ENCODE data around the gene SLC29A2.
"Not testable (repeated sequence)": the region's sequence is repeated elsewhere in the genome, so short reads cannot be mapped to it uniquely, and the experiment has no call there.

Gene SLC29A2

GRCh38 chr11:66321606-66322005 is 50.0 kb downstream of the SLC29A2 start:
- Histone ChIP-seq H3K9ac (no peak overlapping the region), H2AFZ (ENCODE audit: low read depth) (no peak overlapping the region), H3K27ac (no peak overlapping the region), H3K79me2 (ENCODE audit: insufficient read depth, low read depth) (no peaks in the 10 kb centered on the region), H3K36me3 (ENCODE audit: insufficient read depth) (no peaks in the 10 kb centered on the region), H3K4me2 (no peak overlapping the region), H3K27me3 (ENCODE audit: insufficient read depth, low read depth) (no peaks in the 10 kb centered on the region), H3K4me3 (IDR thresholded peaks at IDR 0.05; ENCODE audit: insufficient read depth, low read depth, low read length) (no peak overlapping the region), H3K4me1 (ENCODE audit: low read depth, poor library complexity, severe bottlenecking) (peaks cover 4% of the 10 kb centered on the region), H4K20me1 (ENCODE audit: insufficient read depth) (no peaks in the 10 kb centered on the region)
- no peak for TF ChIP-seq CTCF (conservative IDR thresholded peaks at IDR 0.05; ENCODE audit: low read depth, low read length)

- H3K27me3 ChIP-seq (ENCODE audit: insufficient read depth, low read depth); H3K79me2 ChIP-seq (ENCODE audit: insufficient read depth, low read depth); H3K9ac ChIP-seq; H3K36me3 ChIP-seq (ENCODE audit: insufficient read depth); H3K4me1 ChIP-seq (ENCODE audit: low read depth, poor library complexity, severe bottlenecking); H3K27ac ChIP-seq; H2AFZ ChIP-seq (ENCODE audit: low read depth); H3K4me2 ChIP-seq; H3K4me3 ChIP-seq (IDR thresholded peaks at IDR 0.05; ENCODE audit: insufficient read depth, low read depth, low read length); H4K20me1 ChIP-seq (ENCODE audit: insufficient read depth): not testable (repeated sequence)
Observed at GRCh38 chr11:66320748-66321147, 50.8 kb downstream of the SLC29A2 start.

- H3K9ac ChIP-seq; H3K79me2 ChIP-seq (ENCODE audit: insufficient read depth, low read depth); H3K27me3 ChIP-seq (ENCODE audit: insufficient read depth, low read depth); H3K4me1 ChIP-seq (ENCODE audit: low read depth, poor library complexity, severe bottlenecking); H2AFZ ChIP-seq (ENCODE audit: low read depth); H3K4me3 ChIP-seq (IDR thresholded peaks at IDR 0.05; ENCODE audit: insufficient read depth, low read depth, low read length); H4K20me1 ChIP-seq (ENCODE audit: insufficient read depth); H3K36me3 ChIP-seq (ENCODE audit: insufficient read depth); H3K4me2 ChIP-seq; H3K27ac ChIP-seq: not testable (repeated sequence)
Observed at GRCh38 chr11:66320289-66320688, 51.3 kb downstream of the SLC29A2 start.

GRCh38 chr11:66318600-66318970 is 53.0 kb downstream of the SLC29A2 start:
- no peak overlapping the region for H3K4me3 ChIP-seq (IDR thresholded peaks at IDR 0.05; ENCODE audit: insufficient read depth, low read depth, low read length)

GRCh38 chr11:66317723-66318599 is 53.6 kb downstream of the SLC29A2 start:
- Histone ChIP-seq H3K36me3 (ENCODE audit: insufficient read depth) (no peaks in the 10 kb centered on the region), H3K4me1 (ENCODE audit: low read depth, poor library complexity, severe bottlenecking) (peaks cover 4% of the 10 kb centered on the region), H3K4me3 (IDR thresholded peaks at IDR 0.05; ENCODE audit: insufficient read depth, low read depth, low read length) (no peak overlapping the region), H3K27me3 (ENCODE audit: insufficient read depth, low read depth) (peaks cover 2% of the 10 kb centered on the region; the same call in 1 of the 2 replicates), H3K9ac (no peak overlapping the region), H2AFZ (ENCODE audit: low read depth) (no peak overlapping the region), H3K4me2 (no peak overlapping the region), H3K79me2 (ENCODE audit: insufficient read depth, low read depth) (no peaks in the 10 kb centered on the region), H4K20me1 (ENCODE audit: insufficient read depth) (no peaks in the 10 kb centered on the region), H3K27ac (no peak overlapping the region)
- no peak for TF ChIP-seq CTCF (conservative IDR thresholded peaks at IDR 0.05; ENCODE audit: low read depth, low read length)

More at GRCh38 chr11:66318600-66318970, 53.0 kb downstream of the SLC29A2 start:
- Histone ChIP-seq H3K27ac (no peak overlapping the region), H3K4me1 (ENCODE audit: low read depth, poor library complexity, severe bottlenecking) (peaks cover 4% of the 10 kb centered on the region), H3K27me3 (ENCODE audit: insufficient read depth, low read depth) (peaks cover 2% of the 10 kb centered on the region; the same call in 1 of the 2 replicates), H3K9ac (no peak overlapping the region), H4K20me1 (ENCODE audit: insufficient read depth) (no peaks in the 10 kb centered on the region), H3K36me3 (ENCODE audit: insufficient read depth) (no peaks in the 10 kb centered on the region), H3K4me2 (no peak overlapping the region), H2AFZ (ENCODE audit: low read depth) (no peak overlapping the region), H3K79me2 (ENCODE audit: insufficient read depth, low read depth) (no peaks in the 10 kb centered on the region)
- no peak for TF ChIP-seq CTCF (conservative IDR thresholded peaks at IDR 0.05; ENCODE audit: low read depth, low read length)
